HG03565 (cell line): ENCODE data around the gene DLL4.

Experiments
- ATAC-seq: cut with Tn5 transposase; IDR thresholded peaks from one replicate; pipeline ENCODE4 v1.9.1; 2021; ENCODE audit warnings: mild to moderate bottlenecking, moderate library complexity; ENCODE audit not compliant: unreplicated experiment

Gene DLL4

DNA sequence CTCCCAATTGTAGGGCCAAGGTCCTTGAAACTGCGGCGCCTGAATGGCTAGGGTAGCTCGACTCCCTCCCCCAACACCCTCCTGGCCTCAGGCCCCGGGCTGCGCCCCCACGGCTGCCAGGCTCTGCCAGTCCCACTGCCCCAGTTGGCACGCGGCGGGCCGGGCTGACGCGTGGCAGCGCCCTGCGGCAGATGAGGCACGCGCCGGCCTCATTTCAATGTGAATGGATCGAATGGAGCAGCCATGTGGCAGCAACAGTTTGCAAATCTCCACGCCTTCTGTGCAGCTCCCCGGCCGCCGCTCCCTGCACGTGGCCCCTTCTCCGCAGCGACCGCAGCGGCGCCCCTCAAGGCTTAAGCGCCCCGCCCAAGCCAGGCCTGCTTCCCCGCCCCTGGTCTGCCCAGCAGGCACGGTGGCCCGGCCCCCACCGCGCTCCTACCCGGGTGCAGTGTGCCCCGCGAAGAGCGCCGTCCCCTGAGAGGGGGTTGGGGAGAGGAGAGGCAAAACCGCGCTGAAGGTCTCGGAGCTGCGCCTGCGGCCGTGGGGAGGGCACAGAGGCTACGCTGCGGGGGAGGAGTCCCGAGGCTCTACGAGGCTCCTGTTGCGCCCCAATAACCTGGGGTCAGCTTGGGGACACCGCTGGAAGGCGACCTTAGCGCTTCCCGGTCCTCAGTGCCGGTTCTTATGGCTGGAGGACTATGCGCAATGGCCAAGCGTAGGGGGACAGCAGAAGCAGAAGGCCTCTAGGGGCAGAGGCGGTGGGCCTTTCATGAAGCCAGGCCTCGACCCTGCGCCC lies 3.1 kb upstream of the DLL4 start:
- ATAC-seq, result no peak

DNA sequence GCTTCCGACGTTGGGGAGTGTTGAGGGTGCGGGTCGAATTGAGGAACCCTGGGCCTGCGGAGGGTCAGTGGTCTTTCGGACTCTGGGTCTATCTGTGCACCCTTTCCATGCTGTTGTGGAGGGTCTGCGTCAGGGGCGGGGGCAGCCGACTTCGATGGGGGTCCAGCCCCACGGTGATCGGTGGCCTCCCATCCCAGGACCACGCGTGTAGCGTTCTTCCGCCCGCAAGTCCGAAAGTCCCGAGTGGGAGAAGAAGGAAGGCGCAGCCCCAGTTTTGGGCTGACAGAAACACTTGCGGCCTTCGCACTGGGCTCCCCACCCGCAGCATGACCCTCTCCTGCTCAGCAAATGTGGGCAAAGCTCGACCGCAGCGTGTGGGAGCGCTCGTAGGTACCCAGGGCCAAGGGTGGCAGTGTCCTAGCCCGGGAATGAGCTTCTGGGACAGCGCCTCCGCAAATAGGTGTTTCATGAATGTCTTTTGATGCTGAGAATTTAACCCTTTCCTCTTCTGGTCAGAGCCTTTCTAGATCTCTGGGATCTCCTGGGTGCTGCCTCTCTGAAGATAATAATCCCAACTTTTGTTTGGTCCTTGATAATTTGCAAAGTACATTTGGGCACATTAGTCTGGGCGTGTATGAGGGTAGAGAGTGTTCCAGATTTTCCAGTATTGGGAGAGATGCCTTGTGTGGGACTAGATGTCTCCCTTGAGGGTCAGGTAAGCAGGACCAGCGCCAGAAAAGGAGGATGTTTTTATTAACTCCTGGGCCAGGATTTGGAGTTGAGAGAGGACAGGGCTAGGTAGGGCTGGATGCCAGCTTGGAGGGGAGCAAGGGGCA lies 2.3 kb upstream of the DLL4 start:
- no peak for ATAC-seq

DNA sequence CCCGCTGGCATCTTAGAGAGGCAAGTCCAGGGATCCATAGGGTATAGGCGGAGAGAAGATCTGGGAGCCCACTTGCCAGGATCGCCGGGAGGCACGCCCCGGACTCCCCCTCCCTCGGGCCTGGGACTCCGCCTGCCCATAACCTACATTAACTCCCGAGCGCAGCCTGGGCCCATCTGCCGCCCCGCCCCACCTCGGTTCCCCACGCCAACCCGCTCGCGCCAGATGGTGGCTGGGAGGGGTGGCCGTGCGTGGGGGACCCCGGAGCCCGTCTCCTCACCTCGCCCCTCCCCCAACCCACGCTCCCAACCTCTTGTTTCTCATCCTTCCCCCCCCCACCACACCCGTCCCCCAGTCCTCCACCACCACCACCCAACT lies 1.7 kb upstream of the DLL4 start:
- ATAC-seq, result no peak

DNA sequence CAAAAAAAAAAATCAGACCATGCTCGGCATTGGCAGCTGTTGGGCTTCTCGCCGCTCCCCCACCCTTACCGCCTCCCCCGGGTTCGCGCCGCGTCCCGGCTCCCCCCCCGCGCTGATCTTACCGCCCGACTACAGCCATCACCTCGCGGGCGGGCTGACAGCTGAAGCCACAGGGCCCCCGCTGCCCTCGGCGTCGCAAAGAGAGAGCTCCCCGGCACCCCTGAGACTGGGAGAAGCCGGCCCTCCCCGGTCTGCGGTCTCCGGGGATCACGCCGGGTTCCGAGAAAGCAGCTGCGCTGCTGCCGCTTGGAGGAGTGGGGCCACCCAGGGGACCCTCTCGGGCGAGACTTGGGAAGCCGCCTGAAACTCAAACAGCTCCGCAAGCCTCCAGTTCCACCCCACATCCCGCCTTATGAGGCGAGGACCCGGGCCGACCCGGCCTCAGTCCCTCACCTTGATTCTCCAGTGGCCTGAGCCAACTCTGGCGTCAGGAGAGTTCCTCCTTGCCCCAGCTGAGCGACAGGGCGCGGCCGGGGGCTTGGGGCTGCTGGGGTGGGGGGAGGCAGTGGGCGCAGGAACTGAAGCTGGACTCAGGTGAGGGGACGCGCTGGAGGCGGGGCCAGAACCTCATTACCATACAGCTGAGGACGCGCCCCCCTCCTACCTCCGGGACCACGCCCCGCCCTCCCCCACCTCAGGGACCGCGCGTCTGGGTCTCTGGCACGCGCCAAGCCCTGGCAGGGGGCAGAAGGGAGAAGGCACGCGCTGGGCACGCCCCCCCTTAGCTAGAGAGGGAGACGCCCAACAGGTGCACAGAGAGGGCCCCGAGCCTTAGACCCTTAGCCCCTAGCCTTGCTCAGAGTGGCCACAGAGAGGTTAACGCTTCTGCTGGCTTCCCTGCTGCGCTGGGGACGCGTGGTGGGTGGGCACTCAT lies 1.0 kb upstream of the DLL4 start:
- ATAC-seq, result no peak

DNA sequence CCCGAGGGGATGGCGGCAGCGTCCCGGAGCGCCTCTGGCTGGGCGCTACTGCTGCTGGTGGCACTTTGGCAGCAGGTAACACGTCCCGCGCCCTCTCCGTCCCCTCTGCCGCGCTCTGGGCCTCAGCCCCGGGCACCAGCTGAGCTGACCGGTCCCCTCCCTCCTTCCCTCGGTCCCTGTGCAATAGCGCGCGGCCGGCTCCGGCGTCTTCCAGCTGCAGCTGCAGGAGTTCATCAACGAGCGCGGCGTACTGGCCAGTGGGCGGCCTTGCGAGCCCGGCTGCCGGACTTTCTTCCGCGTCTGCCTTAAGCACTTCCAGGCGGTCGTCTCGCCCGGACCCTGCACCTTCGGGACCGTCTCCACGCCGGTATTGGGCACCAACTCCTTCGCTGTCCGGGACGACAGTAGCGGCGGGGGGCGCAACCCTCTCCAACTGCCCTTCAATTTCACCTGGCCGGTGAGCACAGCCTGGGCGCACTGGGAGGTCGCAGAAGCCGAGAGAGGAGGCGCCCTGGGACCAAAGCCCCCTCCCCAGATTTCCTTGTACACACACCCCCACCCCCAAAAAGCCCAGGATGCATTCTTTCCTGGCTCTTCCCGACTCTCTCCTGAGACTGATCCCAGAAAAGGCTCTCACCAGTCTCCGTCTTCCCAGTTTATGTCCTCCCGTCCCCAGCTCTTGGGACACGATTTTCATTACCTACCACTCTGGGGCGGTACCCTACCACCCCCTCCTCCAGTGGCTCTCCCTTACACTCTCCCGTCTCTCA lies 705 bp downstream of the DLL4 start:
- no peak for ATAC-seq

DNA sequence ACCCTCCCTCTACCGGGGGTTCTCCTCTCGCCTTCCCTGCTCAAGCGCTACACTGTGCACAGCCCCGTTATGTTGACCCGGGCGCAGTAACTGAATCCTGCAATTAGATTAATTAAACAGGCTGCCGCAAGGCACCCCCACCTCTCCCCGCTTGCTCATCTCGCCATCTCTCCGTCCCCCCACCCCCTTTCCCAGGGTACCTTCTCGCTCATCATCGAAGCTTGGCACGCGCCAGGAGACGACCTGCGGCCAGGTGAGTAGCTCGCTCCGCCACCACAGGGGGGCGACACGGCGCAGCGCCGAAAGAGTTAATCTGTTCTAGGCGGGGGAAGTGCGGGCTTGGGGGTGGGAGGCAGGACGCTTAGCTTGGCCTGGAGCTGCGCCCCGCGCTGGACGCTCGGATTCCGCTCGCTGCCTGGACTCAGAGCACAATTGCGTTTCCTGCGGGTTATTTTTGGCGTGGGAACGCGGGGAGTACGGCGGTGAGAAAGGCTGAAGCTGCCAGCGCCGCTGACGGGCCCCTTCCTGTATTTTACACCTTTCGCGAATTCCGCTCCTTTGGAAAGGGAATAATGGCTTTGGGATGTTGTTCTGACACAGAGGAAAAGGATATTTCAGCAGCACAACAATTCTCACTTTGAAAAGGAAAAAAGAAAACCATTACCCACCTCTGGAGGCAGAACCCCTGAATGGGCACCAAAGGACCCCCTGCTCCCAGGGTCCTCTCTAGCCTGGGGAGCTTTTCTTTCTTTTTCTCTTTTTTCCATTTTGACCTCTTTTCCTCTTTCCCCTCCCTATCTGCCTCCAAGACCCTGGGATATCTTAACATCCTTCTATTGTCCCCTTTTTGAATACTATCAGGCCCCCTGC lies 1.5 kb downstream of the DLL4 start:
- ATAC-seq, result no peak

DNA sequence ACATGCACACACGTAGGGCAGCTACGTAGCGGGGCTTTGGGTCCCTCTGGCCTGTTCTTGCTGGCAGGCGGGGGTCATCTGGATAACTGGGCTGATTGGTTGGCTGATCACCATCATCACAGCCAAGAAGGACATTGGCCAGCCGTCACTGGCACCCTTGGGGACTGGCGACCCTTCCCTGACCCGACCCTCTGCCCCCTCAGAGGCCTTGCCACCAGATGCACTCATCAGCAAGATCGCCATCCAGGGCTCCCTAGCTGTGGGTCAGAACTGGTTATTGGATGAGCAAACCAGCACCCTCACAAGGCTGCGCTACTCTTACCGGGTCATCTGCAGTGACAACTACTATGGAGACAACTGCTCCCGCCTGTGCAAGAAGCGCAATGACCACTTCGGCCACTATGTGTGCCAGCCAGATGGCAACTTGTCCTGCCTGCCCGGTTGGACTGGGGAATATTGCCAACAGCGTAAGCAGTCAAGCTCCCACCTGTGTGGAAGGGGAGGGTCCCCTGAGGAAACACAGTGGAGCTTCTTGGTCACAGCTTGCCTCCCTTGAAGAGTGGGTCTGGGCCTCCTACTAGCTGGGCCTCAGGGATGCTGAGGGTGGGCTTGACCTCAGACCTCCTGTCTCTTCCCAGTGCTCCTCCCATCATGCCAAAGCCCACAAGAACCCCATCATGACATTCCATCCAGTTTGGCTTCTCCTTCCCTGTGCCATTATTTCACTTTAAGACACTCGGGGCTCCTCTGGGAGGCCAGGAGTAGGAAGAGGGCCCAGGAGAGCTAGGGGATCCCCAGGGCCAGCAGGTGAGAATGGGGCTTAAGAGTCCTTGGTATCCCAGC lies 2.4 kb downstream of the DLL4 start:
- no peak for ATAC-seq

DNA sequence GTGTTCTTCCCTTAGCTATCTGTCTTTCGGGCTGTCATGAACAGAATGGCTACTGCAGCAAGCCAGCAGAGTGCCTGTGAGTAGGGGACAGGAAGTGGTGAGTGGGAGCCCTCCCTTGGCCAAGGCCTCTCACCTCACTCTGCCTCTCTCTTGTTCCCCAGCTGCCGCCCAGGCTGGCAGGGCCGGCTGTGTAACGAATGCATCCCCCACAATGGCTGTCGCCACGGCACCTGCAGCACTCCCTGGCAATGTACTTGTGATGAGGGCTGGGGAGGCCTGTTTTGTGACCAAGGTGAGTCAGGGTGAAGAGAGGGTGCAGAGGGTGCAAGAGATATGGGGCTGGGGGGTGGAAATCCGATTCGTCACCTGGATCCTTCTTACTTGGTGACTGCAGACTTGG lies 3.0 kb downstream of the DLL4 start:
- ATAC-seq, result no peak

DNA sequence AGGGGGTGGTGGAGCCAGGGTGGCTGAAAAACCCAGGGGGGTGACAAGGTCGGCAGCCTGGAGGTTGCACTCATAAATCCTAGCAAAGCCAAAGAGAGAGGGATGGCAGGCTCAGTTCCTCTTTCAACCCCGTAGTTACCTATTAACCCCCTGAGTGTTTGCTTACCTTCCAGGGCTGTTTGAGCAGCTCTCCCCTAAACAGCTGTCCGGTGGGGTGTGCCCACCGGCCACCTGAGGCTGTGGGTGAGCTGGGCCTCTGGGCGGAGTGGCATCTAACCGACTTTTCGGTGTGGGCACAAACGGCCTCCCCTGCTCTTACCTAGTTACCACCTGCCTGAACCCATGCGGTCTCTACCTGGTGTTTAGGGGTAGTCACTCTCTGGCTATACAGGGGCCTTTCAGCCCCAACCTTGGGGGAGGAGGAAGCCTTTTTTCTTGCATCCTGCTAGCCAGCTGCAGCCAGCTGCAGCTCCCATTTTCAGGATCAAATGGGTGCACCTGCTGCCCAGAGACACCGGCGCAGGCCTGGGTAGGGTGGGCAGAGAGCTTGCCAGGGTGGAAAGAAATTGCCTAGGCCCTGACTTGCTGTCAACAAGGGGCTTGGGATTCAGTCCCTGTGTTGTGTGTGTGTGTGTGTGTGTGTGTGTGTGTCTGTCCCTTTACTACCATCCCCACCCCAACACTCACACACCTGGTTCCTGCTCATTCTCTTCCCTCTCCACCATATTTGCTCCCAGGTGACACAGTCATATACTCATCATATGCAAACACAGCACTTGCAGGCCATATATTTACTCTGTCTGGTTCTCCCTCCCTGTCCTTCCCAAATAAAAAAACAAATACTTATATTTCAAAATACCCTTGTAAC lies 3.7 kb downstream of the DLL4 start:
- ATAC-seq, result no peak

DNA sequence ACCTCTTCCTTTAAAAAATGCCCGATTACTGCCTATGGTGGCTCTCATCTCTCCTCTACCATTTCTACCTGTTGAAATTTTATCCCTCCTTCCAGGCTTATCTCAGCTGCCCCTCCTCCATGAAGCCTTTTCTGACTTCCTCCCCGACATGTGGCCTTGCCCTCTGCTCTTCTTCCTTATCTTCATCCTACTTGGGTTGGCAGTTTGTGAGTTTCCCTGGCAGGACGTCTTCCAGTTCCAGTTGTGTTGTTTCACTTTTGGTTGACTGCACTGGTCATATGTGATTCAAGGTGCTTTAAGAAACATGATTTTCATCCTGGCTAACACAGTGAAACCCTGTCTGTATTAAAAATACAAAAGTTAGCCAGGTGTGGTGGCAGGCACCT lies 4.4 kb downstream of the DLL4 start:
- no peak for ATAC-seq

DNA sequence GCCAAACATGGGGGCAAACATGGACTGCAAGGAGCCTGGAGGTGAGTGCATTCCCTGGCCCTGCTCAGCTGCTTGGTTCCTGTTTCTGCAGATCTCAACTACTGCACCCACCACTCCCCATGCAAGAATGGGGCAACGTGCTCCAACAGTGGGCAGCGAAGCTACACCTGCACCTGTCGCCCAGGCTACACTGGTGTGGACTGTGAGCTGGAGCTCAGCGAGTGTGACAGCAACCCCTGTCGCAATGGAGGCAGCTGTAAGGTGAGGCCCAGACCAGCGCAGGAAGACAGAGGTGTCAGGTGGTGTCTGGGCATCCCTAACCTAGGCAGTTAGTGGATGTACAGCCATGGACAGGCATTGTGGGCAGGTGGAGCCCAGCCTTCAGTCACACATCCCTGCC lies 5.3 kb downstream of the DLL4 start:
- ATAC-seq, result no peak

DNA sequence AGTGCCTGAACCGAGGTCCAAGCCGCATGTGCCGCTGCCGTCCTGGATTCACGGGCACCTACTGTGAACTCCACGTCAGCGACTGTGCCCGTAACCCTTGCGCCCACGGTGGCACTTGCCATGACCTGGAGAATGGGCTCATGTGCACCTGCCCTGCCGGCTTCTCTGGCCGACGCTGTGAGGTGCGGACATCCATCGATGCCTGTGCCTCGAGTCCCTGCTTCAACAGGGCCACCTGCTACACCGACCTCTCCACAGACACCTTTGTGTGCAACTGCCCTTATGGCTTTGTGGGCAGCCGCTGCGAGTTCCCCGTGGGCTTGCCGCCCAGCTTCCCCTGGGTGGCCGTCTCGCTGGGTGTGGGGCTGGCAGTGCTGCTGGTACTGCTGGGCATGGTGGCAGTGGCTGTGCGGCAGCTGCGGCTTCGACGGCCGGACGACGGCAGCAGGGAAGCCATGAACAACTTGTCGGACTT lies 7.1 kb downstream of the DLL4 start:
- no peak for ATAC-seq

DNA sequence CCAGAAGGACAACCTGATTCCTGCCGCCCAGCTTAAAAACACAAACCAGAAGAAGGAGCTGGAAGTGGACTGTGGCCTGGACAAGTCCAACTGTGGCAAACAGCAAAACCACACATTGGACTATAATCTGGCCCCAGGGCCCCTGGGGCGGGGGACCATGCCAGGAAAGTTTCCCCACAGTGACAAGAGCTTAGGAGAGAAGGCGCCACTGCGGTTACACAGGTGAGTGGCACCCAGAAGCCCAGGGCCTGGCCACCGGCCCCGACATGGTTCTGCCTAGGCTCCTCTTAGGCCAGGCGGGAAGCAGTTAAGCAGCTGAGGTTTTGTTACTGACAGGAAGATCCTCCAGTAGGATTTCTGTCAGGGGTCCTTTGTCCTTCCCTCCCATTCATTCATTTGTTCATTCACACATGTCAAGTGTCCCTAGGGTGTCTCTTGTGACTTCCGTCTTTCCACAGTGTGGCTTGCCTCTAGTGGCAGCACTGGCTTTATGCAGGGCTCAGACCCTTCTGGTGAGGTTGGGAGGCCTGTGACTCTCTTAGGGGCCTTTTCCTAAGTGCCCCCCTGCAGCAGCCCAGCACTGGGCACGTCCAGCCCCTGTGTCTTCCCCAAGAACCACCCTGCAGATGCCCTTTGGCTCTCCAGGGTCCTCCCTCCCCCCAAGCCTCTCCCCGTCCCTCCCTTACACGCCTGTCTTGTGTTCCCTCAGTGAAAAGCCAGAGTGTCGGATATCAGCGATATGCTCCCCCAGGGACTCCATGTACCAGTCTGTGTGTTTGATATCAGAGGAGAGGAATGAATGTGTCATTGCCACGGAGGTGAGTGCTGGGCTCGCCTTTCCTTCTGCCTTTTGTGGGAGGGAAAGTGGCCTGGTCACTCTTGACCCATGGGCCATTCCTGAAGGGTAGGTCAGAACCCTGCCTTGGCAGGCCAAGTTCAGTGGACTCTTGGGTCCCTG lies 7.8 kb downstream of the DLL4 start:
- ATAC-seq, result no peak

DNA sequence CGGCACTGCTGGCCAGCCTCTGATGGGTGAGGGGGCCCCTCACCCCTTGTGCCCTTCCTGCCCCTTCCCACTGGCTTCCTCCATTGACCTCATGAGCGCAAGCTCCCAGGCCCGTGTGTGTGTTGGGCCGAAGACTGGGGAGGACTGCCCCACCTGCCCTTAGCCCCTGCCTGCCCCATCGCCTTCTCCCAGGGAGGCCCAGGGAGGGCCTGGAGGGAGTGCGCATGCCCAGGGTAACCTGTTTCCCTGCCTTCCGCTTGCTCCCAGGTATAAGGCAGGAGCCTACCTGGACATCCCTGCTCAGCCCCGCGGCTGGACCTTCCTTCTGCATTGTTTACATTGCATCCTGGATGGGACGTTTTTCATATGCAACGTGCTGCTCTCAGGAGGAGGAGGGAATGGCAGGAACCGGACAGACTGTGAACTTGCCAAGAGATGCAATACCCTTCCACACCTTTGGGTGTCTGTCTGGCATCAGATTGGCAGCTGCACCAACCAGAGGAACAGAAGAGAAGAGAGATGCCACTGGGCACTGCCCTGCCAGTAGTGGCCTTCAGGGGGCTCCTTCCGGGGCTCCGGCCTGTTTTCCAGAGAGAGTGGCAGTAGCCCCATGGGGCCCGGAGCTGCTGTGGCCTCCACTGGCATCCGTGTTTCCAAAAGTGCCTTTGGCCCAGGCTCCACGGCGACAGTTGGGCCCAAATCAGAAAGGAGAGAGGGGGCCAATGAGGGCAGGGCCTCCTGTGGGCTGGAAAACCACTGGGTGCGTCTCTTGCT lies 8.8 kb downstream of the DLL4 start:
- ATAC-seq, result no peak

DNA sequence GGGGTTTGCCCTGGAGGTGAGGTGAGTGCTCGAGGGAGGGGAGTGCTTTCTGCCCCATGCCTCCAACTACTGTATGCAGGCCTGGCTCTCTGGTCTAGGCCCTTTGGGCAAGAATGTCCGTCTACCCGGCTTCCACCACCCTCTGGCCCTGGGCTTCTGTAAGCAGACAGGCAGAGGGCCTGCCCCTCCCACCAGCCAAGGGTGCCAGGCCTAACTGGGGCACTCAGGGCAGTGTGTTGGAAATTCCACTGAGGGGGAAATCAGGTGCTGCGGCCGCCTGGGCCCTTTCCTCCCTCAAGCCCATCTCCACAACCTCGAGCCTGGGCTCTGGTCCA lies 9.4 kb downstream of the DLL4 start:
- no peak for ATAC-seq

DNA sequence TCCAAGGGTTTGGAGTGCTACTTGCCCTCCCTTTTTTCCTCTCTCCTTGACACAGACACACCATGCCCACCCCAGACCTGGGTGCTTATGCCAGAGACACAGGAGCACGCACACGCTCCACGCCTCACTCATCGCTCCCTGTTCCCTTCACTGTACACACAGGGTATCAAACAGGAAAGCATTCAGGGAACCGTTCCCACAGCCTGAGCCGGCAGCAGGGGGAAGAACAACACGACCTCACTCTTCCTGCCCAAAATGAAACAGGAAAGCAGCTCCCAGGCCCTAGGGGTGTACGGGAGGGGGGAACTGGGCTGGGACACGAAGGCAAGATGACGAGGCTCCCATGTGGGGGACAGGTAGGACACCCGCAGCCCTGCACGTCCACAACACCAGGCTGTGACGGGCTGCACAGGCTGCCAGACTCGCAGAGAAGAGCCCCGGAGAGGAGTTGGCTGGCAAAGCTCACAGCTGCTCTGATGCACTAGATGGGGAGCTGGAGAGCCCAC lies 11.2 kb downstream of the DLL4 start:
- no peak for ATAC-seq
